GM10248 (cell line): ENCODE measurements around the gene ARHGAP22.

ENCODE experiments used
- CTCF ChIA-PET: fragments of 300-600 bp; sonication (Branson Sonifier 250); formaldehyde crosslinking; extraction: SDS; loops from one replicate; lab custom pipeline; 2021; ENCODE audit warnings: antibody characterized with exemption; lab: Yijun Ruan, JAX
- POLR2A ChIA-PET: fragments of 350-650 bp; sonication (Branson Sonifier 250); formaldehyde crosslinking; extraction: SDS; loops from one replicate; lab custom pipeline; 2020; ENCODE audit warnings: antibody characterized with exemption; lab: Yijun Ruan, JAX
- DNase-seq: peaks from one replicate; pipeline ENCODE4 v3.0.0; 2012; ENCODE audit errors: extremely low spot score
- CTCF ChIP-seq: IDR thresholded peaks from 2 replicates; pipeline ENCODE4 v1.5.1; 2012; ENCODE audit warnings: mild to moderate bottlenecking, low read depth; ENCODE audit errors: extremely low read depth, missing control alignments, control extremely low read depth

The ARHGAP22 gene

GRCh38 chr10:48522011-48522765 lies 82.7 kb downstream of the ARHGAP22 start:
- ChIA-PET POLR2A (no interaction called here), CTCF (interaction anchor here (1.0 to 1.3 kb wide), 3 partner anchors 12 to 136 kb away, joined by 3 read pairs; no protein-coding TSS in a partner anchor)
- no peak for DNase-seq
- no peak for TF ChIP-seq CTCF

DNA sequence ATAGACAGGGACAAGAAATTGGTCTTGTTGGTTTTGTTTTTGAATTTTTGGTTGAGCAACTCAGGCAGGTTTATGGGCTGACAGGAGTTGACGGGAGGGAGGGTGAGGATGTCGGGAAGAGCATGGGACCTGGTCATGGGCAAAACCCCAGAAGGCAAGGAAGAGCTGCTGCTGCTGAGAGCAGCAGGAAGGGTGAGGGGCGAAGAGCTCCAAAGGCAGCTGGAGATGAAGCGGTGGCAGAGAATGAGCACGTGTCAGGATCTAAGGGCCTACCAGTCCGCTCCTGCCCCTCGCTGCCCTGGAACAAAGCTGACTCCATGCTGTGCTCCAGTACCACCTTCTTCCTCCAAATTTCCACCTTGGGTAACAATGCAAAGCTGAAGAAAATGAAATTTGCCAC lies 84.3 kb downstream of the ARHGAP22 start:
- ChIA-PET CTCF (interaction anchor here (0.9 to 1.6 kb wide), 3 partner anchors 11 to 135 kb away, joined by 3 to 11 read pairs (median 4); no protein-coding TSS in a partner anchor), POLR2A (no interaction called here)
- no peak for TF ChIP-seq CTCF
- no peak for DNase-seq

GRCh38 chr10:48520184-48520506 lies 84.7 kb downstream of the ARHGAP22 start:
- POLR2A ChIA-PET, result no interaction called here
- CTCF ChIA-PET, result interaction anchor here (1.6 kb wide), 1 partner anchor 136 kb away, joined by 11 read pairs; no protein-coding TSS in a partner anchor
- no peak for TF ChIP-seq CTCF
- DNase-seq, result no peak

DNA sequence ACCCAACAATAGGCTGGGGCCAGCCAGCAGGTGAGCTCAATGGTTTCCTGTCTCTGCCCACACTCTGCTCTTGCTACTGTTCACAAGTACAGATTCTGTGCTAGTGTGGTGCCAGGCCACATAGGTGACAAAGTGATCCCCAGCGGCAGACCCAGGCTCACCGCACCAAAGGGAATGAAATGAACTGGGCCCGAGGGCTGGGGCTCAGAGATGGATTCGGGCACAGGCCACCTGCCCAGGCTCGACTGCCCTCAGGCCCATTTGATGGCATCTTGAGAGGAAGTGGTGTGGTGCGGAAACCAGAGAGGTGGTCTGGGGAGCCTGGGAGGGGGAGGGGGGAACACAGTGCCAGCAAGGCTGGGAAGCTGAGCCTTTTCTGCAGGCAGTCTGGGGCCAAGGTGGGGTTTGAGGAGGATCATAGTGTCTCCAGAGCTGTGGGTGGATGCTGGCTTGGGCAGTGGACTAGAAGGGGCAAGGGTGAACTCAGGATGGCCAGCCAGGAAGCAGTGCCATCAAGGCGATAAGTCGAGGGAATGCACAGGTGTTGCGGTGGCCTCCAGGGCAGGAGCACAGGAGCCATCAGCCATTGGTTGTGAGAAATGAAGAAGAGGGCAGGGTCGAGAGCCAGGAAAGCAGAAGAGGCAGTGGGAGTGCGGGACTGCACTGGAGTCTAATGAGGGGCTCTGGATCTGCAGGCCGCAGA lies 85.2 kb downstream of the ARHGAP22 start:
- CTCF ChIA-PET, result interaction anchor here (0.7 to 1.6 kb wide), 2 partner anchors 136 kb away, joined by 3 to 11 read pairs; no protein-coding TSS in a partner anchor
- no peak for DNase-seq
- POLR2A ChIA-PET, result no interaction called here
- no peak for TF ChIP-seq CTCF

DNA sequence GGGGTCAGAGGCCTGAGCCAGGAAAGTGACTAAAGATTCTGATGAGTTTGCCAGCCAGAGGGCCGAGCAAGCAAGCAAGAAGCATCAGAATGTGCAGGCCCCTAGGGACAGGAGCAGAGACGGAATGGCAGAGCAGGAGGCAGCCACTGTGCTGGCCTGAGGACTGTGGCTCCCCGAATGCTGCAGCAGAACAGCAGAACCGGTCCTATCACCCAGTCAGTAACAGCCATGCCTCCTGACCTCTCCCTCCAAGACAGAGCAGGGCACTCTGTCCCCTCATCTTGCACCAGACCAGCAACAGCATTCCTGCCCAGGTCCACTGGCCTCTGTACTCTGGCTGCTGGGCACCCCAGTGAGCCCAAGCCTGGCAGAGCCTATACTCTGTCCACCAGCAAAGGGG lies 85.9 kb downstream of the ARHGAP22 start:
- ChIA-PET POLR2A (no interaction called here), CTCF (interaction anchor here (0.7 kb wide), 1 partner anchor 137 kb away, joined by 3 read pairs; no protein-coding TSS in a partner anchor)
- no peak for DNase-seq
- TF ChIP-seq CTCF, result no peak

DNA sequence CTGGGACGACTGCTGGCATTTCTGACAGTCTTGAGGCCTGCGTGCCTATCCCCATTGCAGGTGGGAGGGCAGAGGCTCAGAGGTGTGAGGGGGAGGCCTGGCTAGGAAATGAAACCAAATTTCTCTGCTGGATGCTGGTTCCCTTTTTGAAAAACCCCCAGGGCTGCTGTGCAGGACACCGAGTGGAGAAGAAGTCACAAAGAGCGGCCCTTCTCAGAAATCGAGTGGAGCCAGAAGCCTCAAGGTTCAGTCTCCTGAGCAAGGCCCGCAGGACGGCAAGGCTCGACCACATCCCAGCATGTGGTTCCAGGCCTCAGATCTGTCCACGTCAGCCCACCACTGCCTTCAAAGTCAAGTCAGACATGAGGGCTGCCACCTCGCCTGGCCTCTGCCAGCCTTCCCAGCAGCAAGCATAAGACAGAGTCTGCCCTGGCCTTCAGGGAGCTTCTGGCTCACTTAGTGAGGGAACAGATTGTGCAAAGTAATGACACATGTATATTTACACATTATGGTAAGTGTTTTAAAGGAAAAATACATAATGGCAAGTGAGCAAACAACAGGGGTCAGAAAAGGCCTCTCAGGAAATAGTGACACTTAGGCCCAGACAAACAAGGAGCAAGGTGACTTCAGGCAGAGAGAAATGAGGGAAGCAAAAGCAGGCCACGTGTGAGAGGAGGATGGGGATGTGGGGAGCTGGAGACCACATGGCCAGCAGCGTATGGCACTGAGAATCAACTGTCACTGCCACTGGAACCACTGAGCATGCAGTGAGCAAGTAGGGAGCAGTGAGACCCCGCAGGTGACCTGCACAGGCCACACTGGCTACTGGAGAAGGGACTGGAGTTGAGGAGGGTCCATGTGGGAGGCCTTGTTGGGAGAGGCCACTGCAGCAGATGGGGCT lies 86.7 kb downstream of the ARHGAP22 start:
- no peak for DNase-seq
- no peak for TF ChIP-seq CTCF
- ChIA-PET CTCF (no interaction called here), POLR2A (no interaction called here)
